ENCODE measurements around the gene ZDHHC13.

ZDHHC13 gene

DNA sequence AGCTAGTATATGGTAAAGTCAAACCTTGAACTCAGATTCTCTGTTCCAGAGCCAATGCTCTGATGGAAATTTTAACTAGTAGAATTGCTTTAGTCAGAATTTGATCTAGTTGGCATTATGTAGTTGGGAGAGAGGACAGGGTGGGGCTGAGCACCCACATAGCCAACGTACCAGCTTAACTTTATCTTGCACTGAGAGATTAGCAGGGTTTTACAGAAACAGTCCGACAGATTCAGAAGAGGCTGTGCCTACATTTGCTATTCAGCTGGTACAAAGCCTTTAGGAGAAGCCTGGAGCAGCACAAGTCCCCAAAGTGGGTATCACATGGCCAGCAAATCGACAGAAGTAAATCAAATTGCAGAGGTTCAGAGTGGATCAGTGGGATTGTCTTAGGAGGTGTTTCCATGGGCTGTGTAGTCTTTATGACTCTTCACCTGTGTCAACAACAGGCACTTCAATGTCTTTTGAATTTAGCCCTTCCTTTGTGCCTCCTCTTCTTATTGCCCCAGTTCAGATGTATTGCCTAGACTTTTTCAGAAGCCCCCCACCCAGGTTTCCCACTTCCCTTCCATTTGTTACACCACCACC is 92.1 kb downstream of the ZDHHC13 start:
- DNase-seq (ENCODE audit: low spot score): no peak

DNA sequence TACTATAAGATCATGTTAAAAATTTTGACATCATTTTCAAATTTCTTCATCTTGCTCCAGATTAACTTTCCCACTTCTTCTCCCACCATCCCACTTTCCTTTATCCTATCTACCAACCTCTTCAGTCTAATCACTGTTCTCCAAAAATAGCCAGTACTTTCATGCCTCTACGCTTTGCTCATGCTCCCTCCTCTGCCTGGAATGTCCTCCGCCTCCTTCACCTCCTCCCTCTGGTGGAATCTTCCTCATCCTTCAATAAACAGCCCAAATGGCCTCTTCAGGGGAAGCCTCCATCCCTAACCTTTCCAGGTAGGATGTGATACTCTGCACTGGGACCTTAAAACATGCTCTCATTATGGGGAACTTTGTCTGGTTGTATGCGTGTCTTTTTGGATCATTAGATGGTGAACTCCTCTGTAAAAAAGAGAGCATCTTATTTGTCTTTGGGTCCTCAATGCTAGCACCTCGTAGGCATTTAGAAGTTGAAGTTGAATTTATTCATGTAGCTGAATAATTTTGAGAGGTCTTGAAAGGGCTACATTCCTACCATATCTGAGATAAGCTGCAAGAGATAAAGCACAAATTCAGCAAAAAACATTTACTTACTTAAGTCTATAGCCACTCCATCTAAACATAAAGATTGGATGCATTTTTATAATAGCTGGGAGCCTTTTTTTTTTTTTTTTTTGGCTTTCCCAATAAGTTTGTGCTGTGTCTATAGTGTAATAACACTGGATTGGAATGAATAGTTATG is 92.8 kb downstream of the ZDHHC13 start:
- no peak for DNase-seq (ENCODE audit: low spot score)

DNA sequence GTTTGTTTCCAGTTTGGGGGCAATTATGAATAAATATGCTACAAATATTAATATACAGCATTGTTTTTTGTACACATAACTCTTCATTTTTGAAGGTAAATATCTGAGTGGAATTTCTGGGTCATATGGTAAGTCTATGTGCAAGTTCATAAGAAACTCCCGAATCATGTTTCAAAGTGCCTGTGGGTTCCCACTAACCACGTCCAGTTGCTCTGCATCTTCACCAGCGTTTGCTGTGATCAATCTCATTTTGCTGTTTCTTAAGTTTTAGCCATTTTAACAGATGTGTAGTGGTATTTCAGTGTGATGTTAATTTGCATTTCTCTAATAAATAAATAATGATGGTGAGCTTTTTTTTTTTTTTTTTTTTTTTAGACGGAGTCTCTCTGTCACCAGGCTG is 99.1 kb downstream of the ZDHHC13 start:
- no peak for DNase-seq (ENCODE audit: low spot score)

DNA sequence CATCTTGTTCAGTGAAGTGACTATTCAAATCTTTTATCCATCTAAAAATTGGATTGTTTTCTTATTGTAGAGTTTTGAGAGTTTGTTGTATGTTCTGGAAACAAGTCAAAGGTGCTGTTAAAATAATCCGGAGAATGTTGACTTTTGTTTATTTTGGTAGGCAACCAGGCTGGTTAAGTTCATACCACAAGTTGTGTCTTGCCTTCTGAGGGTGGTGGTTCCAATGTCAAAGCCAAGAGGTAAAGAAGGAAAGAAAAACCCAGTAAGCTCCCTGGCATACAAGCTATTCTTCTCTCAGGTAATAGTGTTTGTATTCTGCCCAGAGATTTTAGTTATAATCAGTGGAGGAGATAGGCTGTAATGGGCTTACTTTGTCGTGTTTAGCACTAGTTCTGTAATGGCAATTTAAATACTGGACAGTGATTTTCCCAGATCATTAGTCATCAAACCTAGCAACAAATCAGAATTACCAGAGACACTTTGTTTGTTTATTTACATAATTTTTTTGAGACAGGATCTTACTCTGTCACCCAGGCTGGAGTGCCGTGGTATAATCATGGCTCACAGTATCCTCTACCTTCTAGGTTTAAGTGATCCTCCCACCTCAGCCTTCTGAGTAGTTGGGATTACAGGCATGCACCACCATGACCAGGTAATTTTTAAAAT is 99.9 kb downstream of the ZDHHC13 start:
- DNase-seq (ENCODE audit: low spot score): no peak

DNA sequence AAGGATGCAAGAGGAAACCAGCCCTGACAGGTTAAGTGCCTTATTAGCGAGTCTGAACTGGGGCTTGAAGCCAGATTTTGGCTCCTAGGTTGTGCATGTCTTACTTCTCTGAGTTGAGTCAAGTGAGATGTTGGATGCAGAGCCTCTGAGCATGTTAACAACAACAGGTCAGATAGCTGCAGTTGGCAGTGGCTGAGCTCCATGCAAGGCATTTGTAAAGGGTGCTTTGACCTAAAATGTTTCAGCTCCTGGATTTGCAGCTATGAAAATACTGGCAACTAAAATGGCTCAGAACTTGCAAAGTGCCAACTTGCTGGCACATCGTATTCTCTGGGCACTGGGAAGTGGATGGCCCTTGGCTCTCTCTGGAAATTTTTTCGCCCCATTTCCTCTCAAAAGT is 101.2 kb downstream of the ZDHHC13 start:
- no peak for DNase-seq (ENCODE audit: low spot score)

DNA sequence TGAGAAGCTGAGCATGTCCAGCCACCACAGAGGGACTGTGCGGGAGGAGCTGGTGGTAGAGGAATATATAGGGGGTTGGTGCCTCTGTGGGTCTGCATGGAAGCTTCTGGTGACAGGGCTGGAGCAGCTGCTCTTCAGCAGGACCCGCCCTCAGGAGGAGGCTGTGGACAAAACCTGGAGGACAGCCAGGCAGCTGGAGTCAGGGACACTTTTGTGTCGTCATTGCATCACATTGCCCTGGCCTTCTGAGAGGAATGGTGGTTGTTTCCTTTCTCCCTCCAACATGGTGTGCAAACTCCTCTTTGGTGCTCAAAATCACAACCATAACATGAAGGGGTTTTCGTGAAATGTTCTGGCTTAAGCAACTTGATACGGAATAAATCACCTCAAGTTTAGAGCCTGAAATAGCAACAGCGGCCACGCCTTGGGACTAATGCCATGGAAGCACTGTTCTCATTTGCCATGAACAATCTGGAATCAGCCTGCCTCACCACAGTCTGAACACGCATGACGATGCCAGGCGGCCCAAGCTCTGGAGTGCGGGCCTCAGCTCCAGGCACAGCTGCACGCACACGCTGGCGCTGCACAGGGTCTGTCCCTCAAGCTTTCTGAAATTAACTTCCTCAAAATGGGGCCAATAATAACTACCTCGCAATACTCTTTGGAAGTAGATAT is 102.0 kb downstream of the ZDHHC13 start:
- DNase-seq (ENCODE audit: low spot score): no peak

DNA sequence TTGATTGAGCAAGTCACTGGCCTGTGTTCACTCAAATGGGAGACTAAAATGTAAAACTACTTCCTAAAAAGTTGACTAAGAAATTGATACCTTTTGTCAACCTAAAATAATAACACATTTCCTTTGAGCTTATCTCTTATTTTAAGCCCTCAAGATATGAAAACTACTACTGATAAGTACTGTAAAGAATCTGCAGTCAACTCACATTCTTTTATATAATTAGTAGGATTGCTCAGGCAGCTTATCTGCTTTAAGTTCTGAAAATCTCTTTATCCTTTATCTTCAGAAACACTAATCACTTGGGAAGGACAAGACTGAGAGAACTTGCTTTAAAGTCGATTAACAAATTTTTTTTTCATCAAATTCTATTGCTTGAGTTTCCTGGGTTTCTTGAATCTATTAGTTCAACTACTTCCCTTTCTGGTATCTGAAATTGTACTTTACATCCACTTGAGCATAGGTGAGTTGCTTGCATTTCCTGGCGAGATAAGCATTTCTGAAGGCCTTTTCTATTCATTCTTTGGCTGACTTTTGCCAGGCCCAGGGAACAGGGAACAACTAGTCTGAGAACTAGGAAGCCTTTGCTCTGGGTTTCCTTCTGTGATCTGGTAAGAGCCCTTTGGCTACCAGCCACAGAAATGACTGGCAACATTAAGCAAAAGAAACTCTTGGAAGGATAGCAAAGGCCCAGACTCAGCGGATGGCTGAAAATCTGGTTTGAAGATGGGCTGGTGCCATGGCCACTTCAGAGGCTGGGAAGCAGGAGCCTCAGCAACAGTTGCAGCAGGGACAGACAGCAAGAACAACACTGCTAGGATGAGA is 104.1 kb downstream of the ZDHHC13 start:
- DNase-seq (ENCODE audit: low spot score): no peak

DNA sequence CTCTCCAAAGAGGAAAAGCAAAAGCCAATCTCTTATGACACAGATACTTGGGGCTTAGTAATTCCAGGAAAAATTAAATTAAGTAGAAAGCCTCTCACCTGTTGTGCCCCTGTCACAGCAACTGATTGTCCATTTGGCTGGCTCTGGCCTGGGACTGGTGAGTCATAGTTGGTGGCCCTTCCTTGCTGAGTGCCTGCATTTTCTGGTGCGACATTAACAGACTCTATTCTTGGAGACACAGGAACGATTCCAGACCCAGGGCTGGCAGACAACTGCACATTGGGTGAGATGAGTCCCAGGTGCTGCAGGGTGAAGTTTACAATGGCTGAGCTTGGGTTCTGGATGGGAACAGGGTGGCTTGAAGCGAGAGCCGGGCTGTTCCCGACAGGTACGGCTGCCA is 108.2 kb downstream of the ZDHHC13 start:
- no peak for DNase-seq (ENCODE audit: low spot score)

DNA sequence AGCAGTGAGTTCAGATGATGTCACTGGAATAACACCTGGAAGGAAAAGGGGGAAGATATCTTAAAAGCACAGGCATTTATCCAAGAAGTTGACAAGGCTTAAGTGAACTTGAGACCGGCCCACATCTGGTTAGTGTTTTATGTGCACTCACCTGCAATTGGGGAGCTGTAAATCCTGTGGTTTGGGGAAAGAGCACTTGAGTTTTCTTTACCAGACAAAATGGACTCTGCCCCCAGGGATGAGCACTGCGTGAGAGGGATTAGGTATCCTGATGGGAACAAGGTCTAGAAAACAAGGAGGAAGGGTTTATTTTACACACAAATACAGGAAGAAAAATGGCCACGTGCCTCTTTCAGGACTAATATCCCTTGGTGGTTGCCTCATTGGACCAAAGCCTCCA is 108.6 kb downstream of the ZDHHC13 start:
- no peak for DNase-seq (ENCODE audit: low spot score)

Data from HuH-7 (cell line).